ENCODE measurements around the gene LRRC58.

The LRRC58 gene

DNA sequence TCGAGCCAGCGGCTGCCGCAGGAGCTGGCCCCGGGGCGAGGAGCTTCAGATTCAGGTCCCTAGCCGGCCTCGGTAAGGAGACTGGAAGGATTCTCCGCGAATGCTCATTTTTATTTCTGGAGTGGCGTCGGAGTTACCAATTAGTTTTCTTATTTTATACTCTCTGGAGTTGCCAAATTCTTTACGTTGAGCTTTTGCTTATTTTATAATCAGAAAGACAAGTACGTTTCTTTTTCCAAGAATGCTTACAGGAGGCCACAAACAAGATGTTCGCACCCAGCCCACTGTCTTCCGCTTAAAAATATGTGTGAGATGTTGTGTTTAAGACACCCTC is 63.7 kb downstream of the LRRC58 start:
- no peak for DNase-seq
- in situ Hi-C loops (cut with MboI; ENCODE audit: low pct_unique_long_range_greater_than_20kb, low sequenced_read_pairs), result no loop called here

DNA sequence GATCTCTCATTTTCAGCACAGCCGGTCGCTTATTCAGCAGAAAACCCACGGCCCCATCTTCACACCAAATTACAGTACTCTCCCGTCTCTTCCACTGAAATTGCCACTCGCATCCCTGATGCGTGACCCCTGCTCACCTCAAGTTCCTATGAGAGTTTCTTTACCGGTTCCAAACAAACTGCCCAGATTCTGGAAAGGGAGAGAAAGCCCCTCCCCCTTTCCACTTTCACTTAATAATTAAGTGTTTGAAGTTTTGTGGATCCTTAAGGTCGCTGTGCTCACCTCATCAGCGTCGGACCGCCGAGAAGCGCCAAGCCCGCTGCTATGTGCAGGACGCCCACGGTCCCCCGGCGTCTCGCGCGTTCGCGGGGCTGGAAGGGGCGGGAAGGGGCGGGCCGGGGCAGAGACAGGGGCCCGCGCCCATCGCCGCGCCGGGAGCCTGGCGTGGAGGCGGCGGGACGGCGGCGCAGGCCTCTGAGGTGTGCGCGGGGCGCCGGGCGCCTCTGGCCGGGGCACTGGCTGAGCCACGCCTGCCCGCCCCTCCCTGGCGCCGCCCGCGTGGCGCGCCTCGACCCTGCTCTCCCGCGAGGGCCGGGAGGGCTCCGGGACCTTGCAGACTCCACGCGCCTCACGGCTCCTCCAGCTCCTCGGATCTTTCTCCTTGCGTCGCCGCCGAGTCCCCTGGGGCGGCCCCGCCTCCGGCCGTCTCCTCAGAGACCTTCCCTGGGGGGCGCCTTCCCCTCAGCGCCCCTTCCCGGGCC is 64.2 kb downstream of the LRRC58 start, which contains the start of gene GPR156:
GPR156 (minus strand) TSS at position 476 of the 761 bp plus-strand sequence. CDS start 41,124 bp downstream, outside the sequence.
- no peak for DNase-seq
- in situ Hi-C loops (cut with MboI; ENCODE audit: low pct_unique_long_range_greater_than_20kb, low sequenced_read_pairs), result no loop called here

DNA sequence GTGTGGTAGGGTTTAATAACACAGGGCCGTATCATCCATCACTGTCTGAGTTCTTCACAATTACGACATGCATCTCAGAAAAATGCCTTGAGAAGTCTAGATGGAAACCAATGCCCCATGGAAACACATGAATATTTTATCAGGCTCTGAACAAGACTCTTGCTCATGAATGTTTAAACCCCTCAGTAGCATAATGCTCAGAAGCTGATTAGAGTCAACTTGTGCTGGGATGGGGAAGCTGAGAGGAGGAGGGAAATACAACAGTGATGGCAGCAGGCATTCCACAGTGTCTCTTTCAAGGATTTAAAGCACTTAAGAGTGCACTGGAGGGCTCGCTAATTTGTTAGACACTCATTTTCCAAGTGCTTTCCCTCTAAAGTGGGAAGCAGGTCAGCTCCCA is 67.9 kb downstream of the LRRC58 start:
- DNase-seq, result no peak
- in situ Hi-C loops (cut with MboI; ENCODE audit: low pct_unique_long_range_greater_than_20kb, low sequenced_read_pairs), result no loop called here

DNA sequence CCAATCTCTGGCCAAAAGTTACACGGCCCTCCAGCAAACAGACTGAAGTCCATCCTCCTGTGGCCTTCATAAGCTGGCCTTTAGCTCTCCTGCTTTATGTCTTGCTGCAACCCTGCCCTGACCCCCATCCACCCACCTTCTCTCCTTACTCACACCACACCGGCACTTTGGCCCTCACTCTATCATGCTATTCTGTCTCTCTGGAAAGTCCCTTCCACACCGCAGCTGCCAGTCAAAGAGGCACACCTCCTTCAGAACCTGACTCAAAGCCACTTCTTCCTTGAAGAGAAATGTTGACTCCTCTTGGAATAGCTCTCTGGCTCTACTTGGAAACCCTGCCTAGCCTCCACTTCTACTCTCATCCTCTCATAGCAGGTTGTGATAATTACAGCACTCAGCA is 68.6 kb downstream of the LRRC58 start:
- DNase-seq, result no peak

DNA sequence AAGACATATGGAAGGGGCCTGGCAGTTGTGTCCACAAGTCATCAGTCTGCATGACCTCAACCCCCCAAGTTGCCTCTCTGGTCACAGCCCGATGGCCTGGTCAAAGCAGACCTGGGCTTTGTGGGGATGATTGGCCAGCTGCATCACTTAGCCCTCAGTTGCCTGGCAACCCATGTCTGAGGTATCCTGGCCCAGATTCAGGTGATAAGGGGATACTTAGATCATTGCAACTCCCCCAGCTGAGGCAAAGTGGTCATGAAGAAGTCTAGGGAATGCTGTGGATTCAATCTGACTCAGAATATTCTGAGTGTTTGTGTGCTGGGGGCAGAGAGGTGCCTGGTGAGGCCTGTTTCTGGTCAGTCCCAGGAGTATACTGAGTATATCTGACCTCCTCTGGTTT is 69.1 kb downstream of the LRRC58 start:
- in situ Hi-C loops (cut with MboI; ENCODE audit: low pct_unique_long_range_greater_than_20kb, low sequenced_read_pairs), result no loop called here
- DNase-seq, result no peak

More for the DNA sequence above, 68.6 kb downstream of the LRRC58 start:
- in situ Hi-C loops (cut with MboI; ENCODE audit: low pct_unique_long_range_greater_than_20kb, low sequenced_read_pairs), result no loop called here

DNA sequence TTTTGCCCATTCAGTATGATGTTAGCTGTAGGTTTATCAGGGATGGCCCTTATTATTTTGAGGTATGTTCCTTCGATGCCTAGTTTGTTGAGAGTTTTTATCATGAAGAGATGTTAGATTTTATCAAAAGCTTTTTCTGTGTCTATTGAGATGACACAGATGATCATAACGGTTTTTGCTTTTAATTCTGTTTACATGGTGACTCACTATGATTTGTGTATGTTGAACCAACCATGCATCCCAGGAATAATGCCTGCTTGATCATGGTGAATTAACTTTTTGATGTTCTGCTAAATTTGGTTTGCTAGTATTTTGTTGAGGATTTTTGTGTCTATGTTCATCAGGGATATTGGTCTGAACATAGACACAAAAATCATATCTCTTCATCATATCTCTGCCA is 72.4 kb downstream of the LRRC58 start:
- in situ Hi-C loops (cut with MboI; ENCODE audit: low pct_unique_long_range_greater_than_20kb, low sequenced_read_pairs), result no loop called here
- DNase-seq, result no peak

DNA sequence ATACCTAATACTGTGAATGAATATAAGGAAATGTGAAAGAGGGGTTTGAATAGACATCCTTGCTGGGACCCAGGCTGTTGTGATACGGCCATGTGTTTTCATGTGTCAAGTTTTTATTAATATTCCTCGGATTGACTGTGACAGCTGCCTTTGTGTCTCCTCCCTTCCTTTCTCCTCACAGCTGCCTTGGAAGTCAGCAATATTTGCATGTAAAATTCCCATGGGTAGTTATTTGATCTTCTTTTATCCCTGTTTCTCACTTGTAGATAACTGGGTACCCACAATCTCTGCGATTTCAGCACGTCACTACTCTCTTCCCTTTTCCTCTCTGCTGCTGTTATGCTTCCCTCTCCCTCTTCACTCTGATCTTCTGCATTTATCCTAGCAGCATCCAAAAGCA is 73.5 kb downstream of the LRRC58 start:
- DNase-seq, result no peak
- in situ Hi-C loops (cut with MboI; ENCODE audit: low pct_unique_long_range_greater_than_20kb, low sequenced_read_pairs), result no loop called here

DNA sequence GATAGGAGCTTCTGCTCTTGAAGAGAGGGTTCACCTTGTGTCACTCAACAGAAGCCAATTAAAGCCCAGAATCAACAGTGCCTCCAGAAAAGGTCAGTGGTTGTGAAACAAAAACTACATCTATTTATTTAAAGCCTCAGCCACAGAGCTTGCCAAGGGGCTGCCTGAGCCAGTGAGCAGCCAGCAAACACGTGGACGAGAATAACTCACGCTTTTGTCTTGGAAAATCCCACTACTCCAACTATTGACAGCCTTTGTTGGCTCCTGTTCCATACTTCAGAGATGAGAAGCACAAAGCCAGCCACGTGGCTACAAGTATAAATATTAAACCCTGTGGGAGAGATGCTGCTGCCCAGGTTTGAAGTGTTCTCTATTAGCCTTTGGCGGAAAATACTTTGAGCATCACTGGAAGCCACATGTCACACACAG is 74.4 kb downstream of the LRRC58 start:
- DNase-seq, result no peak
- in situ Hi-C loops (cut with MboI; ENCODE audit: low pct_unique_long_range_greater_than_20kb, low sequenced_read_pairs), result no loop called here
